IMR-90 (cell line): Measurements from ENCODE around the gene KIF1B.

Experiments
- BHLHE40 ChIP-seq: fragments of 150-350 bp; IDR thresholded peaks from 2 replicates; pipeline ENCODE4 v1.6.1; 2016; ENCODE audit warnings: mild to moderate bottlenecking, low read depth, low read length
- CTCF ChIP-seq: conservative IDR thresholded peaks from 2 replicates; pipeline ENCODE4 v1.5.1; 2012; ENCODE audit warnings: mild to moderate bottlenecking, low read depth, low read length, improper control_type of control experiment
- ELK1 ChIP-seq: fragments of 150-350 bp; IDR thresholded peaks from 2 replicates; pipeline ENCODE4 v1.6.1; 2016; ENCODE audit warnings: low read depth, mild to moderate bottlenecking, low read length, moderate library complexity, borderline replicate concordance
- MAZ ChIP-seq: IDR thresholded peaks from 2 replicates; pipeline ENCODE4 v1.6.1; 2012; ENCODE audit warnings: low read depth, mild to moderate bottlenecking, low read length, improper control_type of control experiment, moderate library complexity, borderline replicate concordance
- MXI1 ChIP-seq: IDR thresholded peaks from 2 replicates; pipeline ENCODE4 v1.6.1; 2012; ENCODE audit warnings: low read depth, mild to moderate bottlenecking, low read length, moderate library complexity, borderline replicate concordance
- POLR2A ChIP-seq: IDR thresholded peaks from 2 replicates; pipeline ENCODE4 v1.6.1; 2012; ENCODE audit warnings: mild to moderate bottlenecking, low read depth, low read length
- RFX5 ChIP-seq: IDR thresholded peaks from 2 replicates; pipeline ENCODE4 v1.8.0; 2012; ENCODE audit warnings: low read depth, mild to moderate bottlenecking, low read length, moderate library complexity
- USF2 ChIP-seq: fragments of 150-350 bp; IDR thresholded peaks from 2 replicates; pipeline ENCODE4 v1.6.1; 2017; ENCODE audit warnings: mild to moderate bottlenecking, antibody characterized with exemption, low read length, low read depth

GRCh38 chr1:10232163-10232562 lies 21.8 kb downstream of the KIF1B start:
- TF ChIP-seq CTCF (no peak), MXI1 (no peak), POLR2A (no peak), BHLHE40 (no peak), RFX5 (no peak), MAZ (no peak), ELK1 (no peak), USF2 (no peak)
